ENCODE data around the gene ANO2.
"Not testable (repeated sequence)": the region's sequence is repeated elsewhere in the genome, so short reads cannot be mapped to it uniquely, and the experiment has no call there.

Gene ANO2

DNA sequence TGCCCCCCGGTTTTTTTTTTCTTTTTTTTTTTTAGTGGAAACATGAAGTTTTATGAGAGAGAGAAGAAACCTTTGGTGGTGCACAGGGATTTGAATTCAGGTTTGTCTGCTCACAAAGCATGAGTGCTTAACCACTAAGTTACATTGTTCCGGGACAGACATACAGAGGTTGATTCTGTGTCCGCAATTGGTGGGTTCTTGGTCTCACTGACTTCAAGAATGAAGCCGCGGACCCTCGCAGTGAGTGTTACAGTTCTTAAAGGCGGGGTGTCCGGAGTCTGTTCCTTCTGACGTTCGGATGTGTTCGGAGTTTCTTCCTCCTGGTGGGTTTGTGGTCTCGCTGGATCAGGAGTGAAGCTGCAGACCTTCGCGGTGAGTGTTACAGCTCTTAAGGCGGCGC is 57.2 kb downstream of the ANO2 start:
- DNase-seq (ENCODE audit: low read depth in 2 of 2) = not testable (repeated sequence)

DNA sequence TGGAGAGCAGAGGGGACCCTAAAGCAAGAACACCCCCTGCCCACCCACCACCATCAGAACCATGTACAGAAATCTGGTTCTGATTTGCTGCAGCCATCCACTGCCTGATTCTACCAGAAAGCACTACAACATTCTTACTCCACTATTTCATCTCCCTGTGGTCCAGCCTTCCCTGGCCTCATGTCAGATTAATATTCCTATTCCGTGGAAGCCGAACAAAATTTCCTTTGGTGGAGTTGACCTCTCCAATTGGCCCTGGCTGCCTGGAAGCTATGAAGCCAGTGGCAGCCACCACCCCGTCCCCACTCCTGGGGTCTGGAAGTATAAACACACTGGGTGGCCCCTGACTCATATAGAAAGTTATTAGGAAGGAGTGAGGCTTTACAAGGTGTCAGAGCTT is 60.2 kb downstream of the ANO2 start:
- DNase-seq (ENCODE audit: low read depth in 2 of 2) = no peak

GRCh38 chr12:5884285-5884684 is 60.8 kb downstream of the ANO2 start:
- DNase-seq (ENCODE audit: low read depth in 2 of 2) = no peak

DNA sequence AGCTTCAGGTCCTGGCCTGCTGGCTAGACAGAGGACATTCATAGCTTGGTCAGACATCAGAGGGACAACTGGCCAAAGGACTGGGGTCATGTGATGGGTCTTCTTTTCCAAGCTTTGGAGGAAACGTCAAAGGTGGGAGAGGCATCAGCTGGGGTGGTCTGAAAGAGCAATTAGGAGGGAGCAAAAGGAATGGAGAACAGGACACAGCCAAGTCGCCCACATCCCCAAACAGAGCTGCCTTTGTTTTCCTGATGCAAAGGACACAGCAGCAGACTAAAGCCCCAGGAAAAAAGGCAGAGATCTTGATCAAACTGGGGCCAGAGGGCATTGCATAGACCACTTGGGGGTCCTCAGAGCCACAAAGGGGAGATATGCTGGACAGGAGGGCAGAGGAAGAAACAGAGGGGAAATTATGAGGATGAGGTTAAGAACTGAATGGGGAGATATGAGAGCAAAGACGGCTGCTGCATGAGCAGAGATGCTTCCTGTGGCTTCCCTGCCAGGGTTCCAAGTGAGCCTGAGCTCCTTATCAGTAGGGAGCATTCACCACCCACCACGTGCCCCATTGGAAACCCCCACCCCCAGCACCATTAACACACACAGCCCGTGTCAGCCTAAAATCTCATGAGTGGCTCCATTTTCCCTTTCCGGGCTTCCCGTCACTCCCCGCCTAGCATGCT is 62.4 kb downstream of the ANO2 start:
- DNase-seq (ENCODE audit: low read depth in 2 of 2) = no peak

DNA sequence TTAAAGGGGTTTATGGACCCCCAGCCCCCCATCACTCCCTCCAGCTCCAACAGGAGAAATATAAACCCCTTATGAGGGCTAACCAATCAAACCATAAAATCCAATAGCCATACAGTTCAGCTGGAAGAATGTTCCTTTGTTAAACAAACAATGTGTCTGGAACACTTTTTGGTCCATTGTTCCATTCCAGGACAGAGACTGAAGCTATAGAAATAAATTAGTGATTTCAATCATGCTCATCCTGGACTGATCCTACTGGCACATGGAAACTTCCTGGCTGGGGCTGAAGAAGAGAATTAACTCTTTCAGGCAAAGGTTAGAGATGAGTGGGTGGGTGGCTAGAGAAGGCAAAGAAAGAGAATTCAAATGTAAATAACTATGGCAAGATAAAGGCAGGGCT is 63.4 kb downstream of the ANO2 start:
- no peak for DNase-seq (ENCODE audit: low read depth in 2 of 2)

DNA sequence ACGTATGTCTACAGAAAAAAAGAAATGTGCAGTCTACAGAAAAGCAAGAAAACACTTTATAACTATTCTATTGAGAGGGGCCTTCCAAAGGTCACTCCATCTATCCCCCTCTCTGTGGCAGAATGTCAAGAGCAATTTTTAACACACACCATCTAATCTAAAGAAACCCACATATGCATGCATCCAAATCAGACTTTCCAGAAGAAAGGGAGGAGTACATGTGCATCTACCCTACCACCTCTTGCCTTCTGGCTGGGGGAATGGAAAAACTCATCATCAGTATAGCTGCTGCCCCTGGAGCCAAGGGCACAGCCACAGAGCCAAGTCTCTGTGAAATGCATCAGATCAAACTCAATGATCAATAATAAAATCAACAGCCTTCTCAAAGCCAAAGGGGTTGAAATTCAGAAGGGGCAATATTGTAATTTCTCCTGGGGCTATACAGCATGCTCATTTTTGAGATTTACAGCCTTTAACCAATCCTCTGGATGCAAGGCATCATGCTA is 63.9 kb downstream of the ANO2 start:
- no peak for DNase-seq (ENCODE audit: low read depth in 2 of 2)

DNA sequence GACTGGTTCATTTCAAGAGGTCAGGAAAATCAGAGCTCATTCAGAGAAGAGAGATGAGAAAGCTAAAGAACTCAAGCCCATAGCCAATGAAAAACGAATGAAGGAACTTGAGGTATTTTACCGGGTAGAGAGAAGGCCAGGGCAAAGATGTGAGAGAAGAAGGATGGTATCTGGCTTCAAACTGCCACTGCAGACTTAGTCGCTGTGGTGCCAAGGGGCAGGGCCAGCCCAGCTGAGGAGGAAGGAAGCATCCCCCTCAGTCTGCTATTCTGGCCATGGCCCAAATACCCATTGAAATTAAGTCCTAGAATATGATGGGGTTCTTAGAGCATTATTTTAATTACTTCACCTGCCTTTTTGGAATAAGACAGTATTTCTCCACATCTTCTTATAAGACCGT is 69.2 kb downstream of the ANO2 start:
- no peak for DNase-seq (ENCODE audit: low read depth in 2 of 2)

DNA sequence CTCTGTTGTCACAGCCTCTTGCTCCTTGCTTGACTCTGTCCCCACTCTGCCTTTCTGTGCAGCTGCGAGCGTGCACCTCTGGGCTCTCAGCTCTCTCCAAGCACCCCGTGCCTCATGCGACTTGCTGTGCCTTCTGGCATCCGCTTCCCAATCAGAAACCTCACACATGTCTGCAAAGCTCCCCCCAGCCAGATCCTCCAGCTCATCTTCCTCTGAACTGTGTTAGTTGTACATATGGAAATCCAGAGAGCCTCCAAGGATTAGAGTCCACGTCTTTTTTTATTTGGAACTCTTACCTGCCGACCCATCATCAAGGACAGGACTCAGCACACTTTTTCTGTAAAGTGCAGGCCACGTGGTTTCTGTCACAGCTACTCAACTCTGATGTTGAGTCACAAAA is 70.5 kb downstream of the ANO2 start:
- no peak for DNase-seq (ENCODE audit: low read depth in 2 of 2)

DNA sequence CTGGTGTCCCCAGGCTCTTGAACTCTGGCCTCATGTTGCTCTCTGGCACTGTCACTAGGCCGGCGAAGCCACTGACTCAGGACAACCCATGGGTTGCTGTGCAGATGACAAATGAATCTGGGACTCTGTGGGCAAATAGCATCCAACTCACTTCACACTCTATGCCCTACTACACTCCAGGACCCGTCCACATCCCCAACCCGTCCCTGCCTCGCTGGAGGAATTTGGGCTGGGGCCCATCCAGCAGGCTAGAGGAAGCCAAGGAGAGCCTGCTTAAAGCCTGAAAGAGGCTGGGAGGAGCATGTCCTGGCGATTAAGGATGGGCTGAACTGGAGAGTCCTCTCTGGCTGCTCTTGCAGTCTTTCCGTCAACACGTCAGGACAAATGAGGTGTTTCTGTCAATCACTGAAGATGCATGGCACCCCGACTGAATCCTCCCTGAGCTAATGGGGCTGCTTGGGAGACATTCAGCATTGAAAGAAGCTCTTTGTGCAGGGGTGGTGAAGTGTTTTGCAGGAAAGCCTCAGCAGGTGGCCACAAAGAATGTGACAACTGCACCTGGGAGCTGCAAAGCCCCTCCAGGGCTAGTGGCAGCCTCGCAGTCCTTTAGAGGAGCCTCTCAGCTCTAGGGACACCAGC is 71.7 kb downstream of the ANO2 start:
- no peak for DNase-seq (ENCODE audit: low read depth in 2 of 2)

- DNase-seq (ENCODE audit: low read depth in 2 of 2) = no peak
These were observed 72.3 kb downstream of the ANO2 start for GRCh38 chr12:5872745-5873144.

GRCh38 chr12:5871741-5872140 is 73.3 kb downstream of the ANO2 start:
- no peak for DNase-seq (ENCODE audit: low read depth in 2 of 2)

DNA sequence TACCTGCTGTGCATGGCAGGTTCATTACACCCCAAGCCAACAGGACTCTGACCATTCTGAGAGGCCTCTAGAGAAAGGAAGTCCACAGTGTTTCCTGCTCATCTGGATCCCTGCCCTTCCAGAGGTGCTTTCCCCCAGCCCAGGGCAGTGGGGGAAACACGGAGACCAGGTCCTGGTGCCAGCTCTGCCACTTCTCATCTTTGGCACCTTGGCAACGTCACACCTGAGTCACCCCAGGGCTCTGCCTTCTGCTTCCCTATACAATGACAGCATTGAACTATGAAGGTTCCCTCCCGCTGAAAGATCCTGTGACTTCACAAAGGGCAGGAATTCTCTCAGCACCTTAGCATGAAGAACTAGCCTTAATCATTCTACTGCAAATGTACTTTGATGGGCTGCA is 74.9 kb downstream of the ANO2 start:
- no peak for DNase-seq (ENCODE audit: low read depth in 2 of 2)

- no peak for DNase-seq (ENCODE audit: low read depth in 2 of 2)
These were observed 76.3 kb downstream of the ANO2 start for GRCh38 chr12:5868625-5869295.

GRCh38 chr12:5865397-5865796 is 79.7 kb downstream of the ANO2 start:
- DNase-seq (ENCODE audit: low read depth in 2 of 2) = no peak

- no peak for DNase-seq (ENCODE audit: low read depth in 2 of 2)
These were observed 80.1 kb downstream of the ANO2 start for GRCh38 chr12:5864972-5865371.

- no peak for DNase-seq (ENCODE audit: low read depth in 2 of 2)
These were observed 80.8 kb downstream of the ANO2 start for GRCh38 chr12:5864301-5864700.

- DNase-seq (ENCODE audit: low read depth in 2 of 2) = no peak
These were observed 83.6 kb downstream of the ANO2 start for GRCh38 chr12:5861416-5861815.

DNA sequence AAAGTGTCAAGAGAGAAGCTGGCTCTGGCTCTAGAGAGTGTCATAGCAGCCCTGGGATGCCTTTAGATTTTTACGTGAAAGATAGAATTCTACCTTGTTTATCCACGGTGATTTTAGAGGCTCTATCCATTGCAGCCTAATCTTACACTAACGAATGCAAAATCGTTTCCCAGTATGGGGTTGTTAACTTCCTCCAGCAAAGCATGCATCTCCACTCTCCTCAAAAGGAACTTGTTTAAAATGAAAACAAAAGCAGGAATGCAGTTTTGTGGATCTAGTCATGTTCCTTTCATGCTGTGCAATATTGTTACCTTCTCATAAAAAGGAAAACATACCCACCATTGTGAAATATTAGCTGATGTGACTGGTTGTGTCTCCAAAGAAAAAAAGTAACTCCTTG is 88.4 kb downstream of the ANO2 start:
- no peak for DNase-seq (ENCODE audit: low read depth in 2 of 2)

DNA sequence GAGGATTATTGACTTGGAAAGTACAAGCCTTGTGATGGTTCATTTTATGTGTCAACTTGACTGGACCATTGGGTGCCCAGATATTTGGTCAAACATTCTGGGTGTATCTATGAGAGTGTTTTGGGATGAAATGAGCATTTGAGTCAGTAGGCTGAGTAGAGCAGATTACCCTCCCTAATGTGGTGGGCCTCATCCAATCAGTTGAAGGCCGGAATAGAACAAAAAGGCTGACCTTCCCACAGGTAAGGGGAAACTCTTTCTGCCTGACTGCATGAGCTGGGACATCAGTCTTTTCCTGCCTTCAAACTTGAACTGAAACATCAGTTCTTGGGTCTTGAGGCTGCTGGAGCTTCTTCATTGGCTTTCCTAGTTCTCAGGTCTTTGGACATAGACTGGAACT is 98.1 kb downstream of the ANO2 start:
- DNase-seq (ENCODE audit: low read depth in 2 of 2) = no peak

DNA sequence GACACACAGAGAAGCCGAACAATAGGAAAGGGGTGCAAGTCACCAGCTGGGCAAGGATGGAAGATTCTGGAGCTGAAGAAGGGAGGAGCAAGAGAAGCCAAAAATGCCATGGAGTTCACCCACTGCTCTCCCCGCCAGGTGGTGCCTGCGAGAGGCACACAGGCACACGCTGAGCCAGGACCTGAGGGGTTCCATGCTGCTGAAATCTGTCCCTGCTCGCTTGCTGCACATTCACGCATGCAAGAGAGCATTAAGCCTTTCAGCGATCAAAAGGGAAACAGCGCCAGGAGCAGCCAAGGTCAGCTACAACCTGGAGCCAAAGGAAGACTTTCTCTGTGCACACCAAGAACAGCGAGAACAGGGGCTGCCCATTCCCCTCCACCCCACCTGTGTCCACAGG is 104.1 kb downstream of the ANO2 start:
- no peak for DNase-seq (ENCODE audit: low read depth in 2 of 2)

DNA sequence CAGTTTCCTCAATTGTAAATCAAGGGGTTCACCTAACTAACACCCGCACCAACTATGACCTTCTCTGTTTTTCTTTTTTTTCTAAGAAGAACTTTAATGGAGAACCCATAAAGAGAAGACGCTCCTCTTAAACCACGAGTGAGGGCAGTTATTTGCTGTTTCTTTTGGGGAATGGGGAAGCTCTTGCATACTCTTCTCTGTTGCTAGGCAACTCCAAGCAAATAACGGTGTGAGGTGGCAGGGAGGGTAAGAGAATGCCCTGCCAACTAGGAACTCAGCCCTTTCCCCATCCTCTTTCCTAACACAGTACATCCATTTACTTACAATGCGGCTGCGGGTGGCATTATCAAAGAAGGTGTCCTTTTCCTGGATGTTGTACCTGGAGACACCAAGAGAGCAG is 114.9 kb downstream of the ANO2 start:
- DNase-seq (ENCODE audit: low read depth in 2 of 2) = no peak

DNA sequence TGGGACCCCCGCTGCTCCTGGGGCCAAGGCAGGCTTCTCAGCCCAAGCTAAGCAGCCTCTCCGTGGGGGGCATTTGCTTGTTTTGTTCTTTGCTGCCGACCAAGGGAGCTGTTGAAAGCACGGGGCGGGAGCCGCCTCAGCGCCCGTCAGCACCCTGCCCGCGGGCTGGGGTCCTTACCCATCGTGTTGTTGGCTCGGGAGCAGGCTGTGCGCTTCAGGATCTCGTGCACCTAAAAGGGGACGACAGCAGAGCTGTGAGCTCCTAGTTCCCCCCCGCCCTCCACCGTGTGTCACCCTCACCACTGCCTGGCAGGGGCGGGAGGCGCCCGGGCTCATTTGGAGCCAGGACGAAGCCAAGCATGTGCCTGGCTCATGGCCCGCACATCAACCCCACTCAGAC is 117.5 kb downstream of the ANO2 start:
- DNase-seq (ENCODE audit: low read depth in 2 of 2) = no peak

GRCh38 chr12:5825761-5826160 is 119.3 kb downstream of the ANO2 start:
- DNase-seq (ENCODE audit: low read depth in 2 of 2) = not testable (repeated sequence)

Measured in stimulated activated CD8-positive, alpha-beta memory T cell treated with anti-CD3 and anti-CD28 coated beads, Interleukin-2, amount 100 ng/mL, for 48 hours (primary cell).